OCI-LY1 (cell line): ENCODE results near the gene STAC.

ENCODE experiments used
- H2AFZ ChIP-seq: fragments of 200-600 bp; sonication (generic), shearing (Covaris generic); 2 replicates; pipeline ENCODE4 v1.6.0; 2014; ENCODE audit warnings: antibody characterized with exemption, mild to moderate bottlenecking, low read length
- H3F3A ChIP-seq: fragments of 200-600 bp; sonication (generic), shearing (Covaris generic); 2 replicates; pipeline ENCODE4 v1.6.0; 2014; ENCODE audit warnings: mild to moderate bottlenecking, antibody characterized with exemption, low read length, moderate library complexity; ENCODE audit not compliant: insufficient read depth
- H3K27ac ChIP-seq: fragments of 200-600 bp; sonication (generic); 2 replicates; pipeline ENCODE4 v1.5.1; 2014; ENCODE audit warnings: low read length, mixed run types, mild to moderate bottlenecking, low read depth; ENCODE audit not compliant: poor library complexity, severe bottlenecking
- H3K27me3 ChIP-seq: fragments of 200-600 bp; sonication (generic); 2 replicates; pipeline ENCODE4 v1.6.0; 2014; ENCODE audit warnings: antibody characterized with exemption, mild to moderate bottlenecking, low read length, moderate library complexity; ENCODE audit not compliant: insufficient read depth
- H3K36me3 ChIP-seq: fragments of 200-600 bp; sonication (generic); 2 replicates; pipeline ENCODE4 v1.6.1; 2014; ENCODE audit warnings: mild to moderate bottlenecking, antibody characterized with exemption, low read length, moderate library complexity, mixed read lengths; ENCODE audit not compliant: insufficient read depth
- H3K4me1 ChIP-seq: fragments of 200-600 bp; sonication (generic); 2 replicates; pipeline ENCODE4 v1.5.1; 2014; ENCODE audit warnings: mild to moderate bottlenecking, low read length, moderate library complexity; ENCODE audit not compliant: insufficient read depth, severe bottlenecking
- H3K4me2 ChIP-seq: fragments of 200-600 bp; sonication (generic), shearing (Covaris generic); 2 replicates; pipeline ENCODE4 v1.6.1; 2014; ENCODE audit warnings: low read length
- H3K4me3 ChIP-seq: fragments of 200-600 bp; sonication (generic); 2 replicates; pipeline ENCODE4 v1.5.1; 2014; ENCODE audit warnings: low read length, low read depth, mild to moderate bottlenecking, mixed read lengths; ENCODE audit not compliant: poor library complexity, severe bottlenecking
- H3K79me2 ChIP-seq: fragments of 200-600 bp; shearing (Covaris generic); 2 replicates; pipeline ENCODE4 v1.6.1; 2016; ENCODE audit warnings: mixed run types, low read length, mixed read lengths; ENCODE audit not compliant: insufficient read depth
- H3K9ac ChIP-seq: fragments of 200-600 bp; sonication (generic), shearing (Covaris generic); 2 replicates; pipeline ENCODE4 v1.6.1; 2014; ENCODE audit warnings: mild to moderate bottlenecking, low read length, mixed read lengths
- H3K9me2 ChIP-seq: fragments of 200-600 bp; sonication (generic), shearing (Covaris generic); 2 replicates; pipeline ENCODE4 v1.6.1; 2014; ENCODE audit warnings: low read depth, mild to moderate bottlenecking, low read length, mixed read lengths
- H3K9me3 ChIP-seq: fragments of 200-600 bp; shearing (Covaris generic); 2 replicates; pipeline ENCODE4 v1.6.1; 2014; ENCODE audit warnings: low read length, mixed read lengths
- H4K20me1 ChIP-seq: fragments of 200-600 bp; sonication (generic), shearing (Covaris generic); 2 replicates; pipeline ENCODE4 v1.6.0; 2016; ENCODE audit warnings: mild to moderate bottlenecking, low read length; ENCODE audit not compliant: insufficient read depth
- EZH2 ChIP-seq: fragments of 200-600 bp; sonication (generic), shearing (Covaris generic); IDR thresholded peaks from 2 replicates; pipeline ENCODE4 v1.8.0; 2017; ENCODE audit warnings: borderline replicate concordance, mixed run types, mild to moderate bottlenecking, antibody characterized with exemption, low read length, moderate library complexity, mixed read lengths
- TF ChIP-seq, protein P1 (sequence below): fragments of 200-600 bp; sonication (generic), shearing (Covaris generic); IDR thresholded peaks from 2 replicates; pipeline ENCODE4 v1.5.1; 2017; ENCODE audit warnings: mild to moderate bottlenecking, antibody characterized with exemption, low read length, moderate library complexity, mixed read lengths

Gene STAC

DNA sequence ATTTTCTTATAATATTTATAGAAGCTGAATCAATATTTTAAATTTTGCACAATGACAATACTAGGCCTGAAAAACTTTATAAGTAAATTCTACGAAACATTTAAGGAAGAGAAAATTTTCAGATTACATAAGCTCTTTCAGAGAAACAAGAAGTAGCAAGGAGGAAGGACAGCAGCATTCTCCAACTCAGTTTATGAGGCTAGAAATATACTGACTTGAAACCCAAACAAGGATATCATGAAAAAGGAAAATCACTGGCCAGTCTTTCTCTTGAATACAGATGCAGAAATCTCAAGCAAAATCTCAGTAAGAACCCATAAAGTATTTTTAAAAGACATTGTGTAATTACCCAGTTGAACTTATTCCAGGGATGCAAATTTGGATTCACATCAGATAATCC is 121.3 kb downstream of the STAC start:
- Histone ChIP-seq H3K27me3 (no peaks in the 10 kb centered on the region), H3K79me2 (no peaks in the 10 kb centered on the region), H3K4me1 (no peaks in the 10 kb centered on the region), H3K4me2 (no peak overlapping the region), H3F3A (no peaks in the 10 kb centered on the region), H3K9me3 (no peaks in the 10 kb centered on the region), H3K9ac (no peak overlapping the region), H3K4me3 (no peak overlapping the region), H3K27ac (no peak overlapping the region), H2AFZ (no peak overlapping the region), H3K9me2 (no peaks in the 10 kb centered on the region), H4K20me1 (no peaks in the 10 kb centered on the region), H3K36me3 (no peaks in the 10 kb centered on the region)
- TF ChIP-seq, protein P1, sequence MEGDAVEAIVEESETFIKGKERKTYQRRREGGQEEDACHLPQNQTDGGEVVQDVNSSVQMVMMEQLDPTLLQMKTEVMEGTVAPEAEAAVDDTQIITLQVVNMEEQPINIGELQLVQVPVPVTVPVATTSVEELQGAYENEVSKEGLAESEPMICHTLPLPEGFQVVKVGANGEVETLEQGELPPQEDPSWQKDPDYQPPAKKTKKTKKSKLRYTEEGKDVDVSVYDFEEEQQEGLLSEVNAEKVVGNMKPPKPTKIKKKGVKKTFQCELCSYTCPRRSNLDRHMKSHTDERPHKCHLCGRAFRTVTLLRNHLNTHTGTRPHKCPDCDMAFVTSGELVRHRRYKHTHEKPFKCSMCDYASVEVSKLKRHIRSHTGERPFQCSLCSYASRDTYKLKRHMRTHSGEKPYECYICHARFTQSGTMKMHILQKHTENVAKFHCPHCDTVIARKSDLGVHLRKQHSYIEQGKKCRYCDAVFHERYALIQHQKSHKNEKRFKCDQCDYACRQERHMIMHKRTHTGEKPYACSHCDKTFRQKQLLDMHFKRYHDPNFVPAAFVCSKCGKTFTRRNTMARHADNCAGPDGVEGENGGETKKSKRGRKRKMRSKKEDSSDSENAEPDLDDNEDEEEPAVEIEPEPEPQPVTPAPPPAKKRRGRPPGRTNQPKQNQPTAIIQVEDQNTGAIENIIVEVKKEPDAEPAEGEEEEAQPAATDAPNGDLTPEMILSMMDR = no peak
- TF ChIP-seq EZH2 = no peak

DNA sequence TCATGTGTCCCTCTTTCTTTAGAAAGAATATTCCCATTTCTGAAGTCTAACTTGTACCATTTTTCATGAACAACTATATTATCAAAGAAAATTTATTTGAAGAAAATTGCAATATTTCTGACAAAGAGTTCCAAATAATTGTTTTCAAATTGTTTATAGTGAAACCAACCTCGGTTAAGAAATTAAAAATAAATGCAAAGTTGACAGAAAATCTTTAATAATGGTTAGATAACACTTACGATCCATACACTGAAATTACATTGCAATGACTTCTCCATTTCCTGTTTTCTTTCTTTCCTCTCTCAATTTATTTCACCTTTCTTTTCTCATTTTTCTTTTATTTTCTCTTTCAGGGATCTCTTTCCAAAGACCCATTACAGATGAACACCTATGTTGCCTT is 125.1 kb downstream of the STAC start:
- Histone ChIP-seq H3K9ac (no peak overlapping the region), H3K4me1 (no peaks in the 10 kb centered on the region), H3K9me2 (no peaks in the 10 kb centered on the region), H3F3A (no peaks in the 10 kb centered on the region), H4K20me1 (no peaks in the 10 kb centered on the region), H3K4me3 (no peak overlapping the region), H2AFZ (no peak overlapping the region), H3K36me3 (no peaks in the 10 kb centered on the region), H3K27me3 (no peaks in the 10 kb centered on the region), H3K79me2 (no peaks in the 10 kb centered on the region), H3K4me2 (no peak overlapping the region), H3K9me3 (no peaks in the 10 kb centered on the region), H3K27ac (no peak overlapping the region)
- TF ChIP-seq, protein P1 = no peak
- no peak for TF ChIP-seq EZH2

DNA sequence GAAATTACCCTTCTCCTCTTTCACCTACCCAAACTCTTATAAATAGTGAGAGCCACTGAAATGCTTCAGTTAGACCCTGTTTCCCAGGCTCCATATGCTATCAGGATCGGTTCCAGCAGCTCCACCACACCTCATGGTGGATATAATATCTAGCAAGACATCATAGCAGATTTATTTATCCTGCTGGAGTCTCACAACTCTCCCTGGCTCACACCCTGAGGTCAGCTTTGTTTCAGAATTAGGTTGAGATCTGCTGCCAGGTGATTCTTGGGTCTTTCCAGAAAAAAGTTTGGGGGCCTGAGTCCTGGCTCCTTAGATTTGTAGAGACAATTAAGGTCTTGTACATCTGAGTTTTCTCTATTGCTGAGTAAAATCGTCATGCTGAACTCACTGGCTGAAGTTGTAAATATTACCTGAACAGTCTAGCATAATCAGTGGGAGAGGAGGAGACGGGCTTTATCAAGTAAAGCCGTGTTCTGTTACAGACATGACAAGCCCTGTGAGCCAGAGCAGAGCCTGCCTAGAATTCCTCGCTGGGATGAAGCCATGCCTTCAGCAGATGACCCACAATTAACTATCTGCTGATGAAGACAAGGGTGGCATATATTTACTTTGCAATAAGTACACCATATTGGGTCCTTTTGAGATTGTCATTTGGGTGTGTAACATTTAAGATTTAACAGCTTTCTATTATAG is 131.6 kb downstream of the STAC start:
- Histone ChIP-seq H3K79me2 (no peaks in the 10 kb centered on the region), H3K36me3 (no peaks in the 10 kb centered on the region), H3K4me2 (no peak overlapping the region), H4K20me1 (no peaks in the 10 kb centered on the region), H2AFZ (no peak overlapping the region), H3K4me3 (no peak overlapping the region), H3K9me3 (no peaks in the 10 kb centered on the region), H3K9ac (no peak overlapping the region), H3K9me2 (no peaks in the 10 kb centered on the region), H3K27ac (no peak overlapping the region), H3K4me1 (no peaks in the 10 kb centered on the region), H3F3A (no peaks in the 10 kb centered on the region), H3K27me3 (no peaks in the 10 kb centered on the region)
- TF ChIP-seq, protein P1 = no peak
- no peak for TF ChIP-seq EZH2
